GM12875 (cell line): Measurements from ENCODE around the gene SH2D3A.
A peak's percentile ranks its signal among the peaks of the same experiment; 100 is the strongest.
"Not testable (repeated sequence)": the region's sequence is repeated elsewhere in the genome, so short reads cannot be mapped to it uniquely, and the experiment has no call there.

Source experiments
- H3K4me3 ChIP-seq: one replicate; pipeline ENCODE4 v1.5.1; 2011; ENCODE audit warnings: low read depth, low read length, control low read depth
- TF ChIP-seq, protein P1 (sequence below): IDR thresholded peaks from 2 replicates; pipeline ENCODE4 v1.5.1; 2011; ENCODE audit warnings: low read depth, mild to moderate bottlenecking, control low read depth, inconsistent platforms, low read length, moderate library complexity, borderline replicate concordance; ENCODE audit not compliant: insufficient read depth

Gene SH2D3A

DNA sequence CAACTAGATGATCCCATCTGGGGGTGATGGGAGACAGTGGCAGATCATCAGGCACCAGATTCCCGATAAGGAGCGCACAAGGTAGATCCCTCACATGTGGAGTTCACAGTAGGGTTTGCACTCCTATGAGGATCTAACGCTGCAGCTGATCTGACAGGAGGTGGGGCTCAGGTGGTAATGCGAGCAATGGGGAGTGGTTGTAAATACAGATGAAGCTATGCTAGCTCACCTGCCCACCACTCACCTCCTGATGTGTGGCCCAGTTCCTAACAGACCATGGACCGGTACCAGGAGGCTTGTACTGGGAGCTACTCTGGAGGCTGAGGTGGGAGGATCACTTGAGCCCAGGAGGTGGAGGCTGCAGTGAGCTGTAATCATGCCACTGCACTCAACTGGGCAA lies 40.1 kb upstream of the SH2D3A start:
- H3K4me3 ChIP-seq, result no peak overlapping the region
- TF ChIP-seq, protein P1, sequence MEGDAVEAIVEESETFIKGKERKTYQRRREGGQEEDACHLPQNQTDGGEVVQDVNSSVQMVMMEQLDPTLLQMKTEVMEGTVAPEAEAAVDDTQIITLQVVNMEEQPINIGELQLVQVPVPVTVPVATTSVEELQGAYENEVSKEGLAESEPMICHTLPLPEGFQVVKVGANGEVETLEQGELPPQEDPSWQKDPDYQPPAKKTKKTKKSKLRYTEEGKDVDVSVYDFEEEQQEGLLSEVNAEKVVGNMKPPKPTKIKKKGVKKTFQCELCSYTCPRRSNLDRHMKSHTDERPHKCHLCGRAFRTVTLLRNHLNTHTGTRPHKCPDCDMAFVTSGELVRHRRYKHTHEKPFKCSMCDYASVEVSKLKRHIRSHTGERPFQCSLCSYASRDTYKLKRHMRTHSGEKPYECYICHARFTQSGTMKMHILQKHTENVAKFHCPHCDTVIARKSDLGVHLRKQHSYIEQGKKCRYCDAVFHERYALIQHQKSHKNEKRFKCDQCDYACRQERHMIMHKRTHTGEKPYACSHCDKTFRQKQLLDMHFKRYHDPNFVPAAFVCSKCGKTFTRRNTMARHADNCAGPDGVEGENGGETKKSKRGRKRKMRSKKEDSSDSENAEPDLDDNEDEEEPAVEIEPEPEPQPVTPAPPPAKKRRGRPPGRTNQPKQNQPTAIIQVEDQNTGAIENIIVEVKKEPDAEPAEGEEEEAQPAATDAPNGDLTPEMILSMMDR, result no peak

DNA sequence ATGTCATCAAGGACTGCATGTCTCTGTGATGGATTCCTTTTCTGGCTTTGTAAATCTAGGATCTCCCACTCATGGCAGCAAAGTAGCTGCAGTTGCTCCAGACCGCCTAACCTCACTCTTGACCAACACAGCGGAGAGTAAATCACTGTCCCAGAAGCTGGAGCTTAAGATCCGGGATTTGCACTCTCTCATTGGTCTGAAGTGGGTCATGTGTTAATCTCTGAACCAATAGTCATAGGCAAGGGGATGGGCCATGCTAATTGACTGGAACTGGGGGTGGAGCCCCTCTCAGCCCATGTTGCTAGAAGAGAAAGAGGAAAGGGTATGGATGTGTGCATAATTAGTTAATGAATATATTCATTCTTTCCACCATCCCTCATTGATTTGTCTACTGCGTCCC lies 39.3 kb upstream of the SH2D3A start:
- TF ChIP-seq, protein P1, result no peak
- H3K4me3 ChIP-seq, result no peak overlapping the region

- H3K4me3 ChIP-seq, result peak overlapping the region; percentile 23
- TF ChIP-seq, protein P1, result no peak
Measured at GRCh38 chr19:6803036-6803404, 35.8 kb upstream of the SH2D3A start.

- TF ChIP-seq, protein P1, result 0 out of 2 replicates have a peak, but pooled peaks have one; percentile 11
Measured at GRCh38 chr19:6802336-6803035, 35.3 kb upstream of the SH2D3A start.

GRCh38 chr19:6801485-6802086 lies 34.4 kb upstream of the SH2D3A start:
- TF ChIP-seq, protein P1, result no peak
- H3K4me3 ChIP-seq, result peak overlapping the region; percentile 48

More at GRCh38 chr19:6802336-6803035, 35.3 kb upstream of the SH2D3A start:
- H3K4me3 ChIP-seq, result peak overlapping the region; percentile 10

DNA sequence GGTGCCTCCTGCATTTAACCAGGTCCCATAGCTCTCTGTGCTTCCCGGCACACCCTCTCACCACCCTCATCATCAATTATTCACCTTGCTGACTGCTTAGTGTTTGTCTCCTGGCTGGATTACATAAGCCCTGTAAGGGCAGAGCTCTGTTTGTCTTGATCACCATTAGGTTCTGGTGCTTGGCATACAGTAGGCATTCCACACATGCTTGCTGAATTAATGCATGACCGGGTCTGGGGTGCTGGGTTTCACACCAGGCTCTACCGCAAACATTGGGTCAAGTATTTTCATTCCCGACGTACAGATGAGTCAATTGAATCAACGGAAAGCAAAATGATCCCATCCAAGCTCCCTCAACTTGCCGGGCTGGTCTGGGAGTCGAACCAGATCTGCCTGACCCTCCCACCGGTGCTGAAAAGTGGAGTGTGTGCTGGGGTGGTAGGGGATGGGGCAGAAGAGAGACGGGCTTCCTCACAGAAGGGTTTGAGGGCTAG lies 33.8 kb upstream of the SH2D3A start:
- peak overlapping the region; percentile 48 for H3K4me3 ChIP-seq
- TF ChIP-seq, protein P1, result no peak

DNA sequence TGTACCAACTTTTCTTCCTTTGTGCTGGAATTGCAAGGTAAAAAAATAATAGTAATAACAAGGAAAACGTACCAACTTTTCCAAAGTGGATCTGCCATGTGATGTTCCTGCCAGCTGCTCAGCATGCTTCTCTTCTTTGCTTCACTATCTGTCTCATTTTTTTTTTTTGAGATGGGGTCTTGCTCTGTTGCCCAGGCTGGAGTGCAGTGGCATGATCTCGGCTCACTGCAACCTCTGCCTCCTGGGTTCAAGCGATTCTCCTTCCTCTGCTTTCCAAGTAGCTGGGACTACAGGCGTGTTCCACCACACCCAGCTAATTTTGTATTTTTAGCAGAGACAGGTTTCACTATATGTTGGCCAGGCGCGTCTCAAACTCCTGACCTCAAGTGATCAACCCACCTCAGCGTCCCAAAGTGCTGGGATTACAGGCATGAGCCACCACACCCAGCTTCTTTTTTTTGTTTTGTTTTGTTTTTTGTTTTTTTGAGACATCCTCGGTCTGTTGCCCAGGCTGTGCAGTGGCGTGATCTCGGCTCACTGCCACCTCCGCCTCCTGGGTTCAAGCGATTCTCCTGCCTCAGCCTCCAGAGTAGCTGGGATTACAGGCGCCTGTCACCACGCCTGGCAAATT lies 33.0 kb upstream of the SH2D3A start:
- not testable (repeated sequence) for H3K4me3 ChIP-seq
